Measurements from ENCODE around the gene PDZD11. TPM values are rescaled to one million over a fixed set of nuclear protein-coding genes. Genes with fewer than 3 reads are reported as not detected.
"Not testable (repeated sequence)": the region's sequence is repeated elsewhere in the genome, so short reads cannot be mapped to it uniquely, and the experiment has no call there.

PDZD11 gene, protein sequence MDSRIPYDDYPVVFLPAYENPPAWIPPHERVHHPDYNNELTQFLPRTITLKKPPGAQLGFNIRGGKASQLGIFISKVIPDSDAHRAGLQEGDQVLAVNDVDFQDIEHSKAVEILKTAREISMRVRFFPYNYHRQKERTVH
- 31.7 and 51.1 TPM in 2 replicates for total RNA-seq (2014; rRNA removed; shearing (Covaris generic); ENCODE audit: low replicate concordance)

DNA sequence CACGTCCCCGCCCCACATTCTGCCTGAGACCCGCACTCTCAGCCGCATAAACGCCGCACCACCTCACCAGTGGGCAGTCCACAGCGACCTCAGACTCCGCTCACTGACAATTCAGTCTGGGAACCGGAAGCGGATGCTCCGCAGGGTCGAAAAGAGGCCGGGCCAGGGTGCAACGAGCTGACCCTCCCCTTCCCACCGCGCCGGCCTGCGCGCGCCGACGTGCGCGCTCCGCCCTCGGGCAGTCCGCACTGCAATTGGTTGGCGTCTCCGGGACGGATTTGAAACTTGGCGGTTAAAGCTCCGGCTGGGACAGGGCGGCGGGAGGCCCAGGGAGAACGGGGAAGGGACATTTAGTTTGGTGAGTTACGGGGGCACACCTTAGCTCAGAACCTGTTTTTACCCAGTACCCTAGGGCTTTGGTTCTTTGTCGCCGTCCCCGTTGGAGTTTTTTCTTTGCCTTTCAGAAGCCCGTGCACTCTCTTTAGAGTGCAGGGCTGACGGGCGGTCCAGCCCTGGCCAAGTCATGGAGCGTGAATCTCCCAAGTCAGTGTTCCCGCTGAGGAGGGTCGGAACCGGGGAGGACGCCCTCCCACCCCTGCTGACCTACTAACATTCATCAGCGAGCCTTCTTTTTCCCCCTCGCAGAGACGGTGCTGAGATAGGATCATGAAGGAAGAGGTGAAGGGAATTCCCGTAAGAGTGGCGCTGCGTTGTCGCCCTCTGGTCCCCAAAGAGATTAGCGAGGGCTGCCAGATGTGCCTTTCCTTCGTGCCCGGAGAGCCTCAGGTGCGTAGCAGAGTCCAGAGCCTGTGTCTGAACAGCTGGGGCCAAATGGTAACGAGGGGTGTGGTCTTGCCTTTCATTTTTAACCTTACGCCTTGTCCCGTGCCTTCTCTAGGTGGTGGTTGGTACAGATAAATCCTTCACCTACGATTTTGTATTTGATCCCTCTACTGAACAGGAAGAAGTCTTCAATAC, at the start of gene PDZD11, which contains the start of gene KIF4A:
PDZD11 (minus strand) TSS at position 135 of the 978 bp plus-strand sequence. CDS start 586 bp downstream, outside the sequence.
KIF4A (plus strand) TSS at position 312 of the 978 bp plus-strand sequence; CDS start at position 667, 355 bp downstream.
- in situ Hi-C loops (cut with HindIII; ENCODE audit: low pct_unique_long_range_greater_than_20kb, low sequenced_read_pairs): no loop called here

DNA sequence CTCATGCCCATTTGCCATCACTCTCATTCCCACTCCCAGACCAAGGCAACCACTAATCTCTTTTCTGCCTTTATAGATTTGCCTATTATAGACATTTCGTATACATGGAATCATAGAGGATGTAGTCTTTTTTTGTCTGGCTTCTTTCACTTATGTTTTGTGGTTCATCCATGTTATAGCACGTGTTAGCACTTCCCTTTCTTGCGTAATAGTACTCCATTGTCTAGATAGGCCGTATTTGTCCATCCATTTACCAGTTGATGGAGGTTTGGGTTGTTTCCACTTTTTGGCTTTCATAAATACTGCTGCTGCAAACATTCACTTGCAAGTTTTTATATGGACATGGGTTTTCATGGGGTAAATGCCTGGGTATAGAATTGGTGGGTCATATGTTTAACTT, 48.6 kb upstream of the PDZD11 start:
- DNase-seq (ENCODE audit: low read depth): no peak
- in situ Hi-C loops (cut with HindIII; ENCODE audit: low pct_unique_long_range_greater_than_20kb, low sequenced_read_pairs): no loop called here

More for the DNA sequence above, at the start of gene PDZD11, which contains the start of gene KIF4A:
- peak; percentile 83 for DNase-seq (ENCODE audit: low read depth)

DNA sequence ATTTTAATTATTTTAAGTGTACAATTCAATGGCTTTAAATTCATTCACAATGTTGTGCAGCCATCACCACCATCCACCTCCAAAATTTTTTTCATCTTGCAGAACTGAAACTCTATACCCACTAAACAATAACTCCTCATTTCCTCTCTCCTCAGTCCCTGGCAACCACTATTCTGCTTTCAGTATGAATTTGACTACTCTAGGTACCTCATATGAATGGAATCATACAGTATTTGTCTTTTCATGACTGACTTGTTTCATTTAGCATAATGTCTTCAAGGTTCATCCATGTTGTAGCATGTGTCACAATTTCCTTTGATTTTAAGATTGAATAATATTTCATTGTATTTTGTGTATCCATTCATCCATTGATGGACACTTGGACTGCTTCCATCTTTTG, 47.0 kb upstream of the PDZD11 start:
- in situ Hi-C loops (cut with HindIII; ENCODE audit: low pct_unique_long_range_greater_than_20kb, low sequenced_read_pairs): no loop called here
- no peak for DNase-seq (ENCODE audit: low read depth)

DNA sequence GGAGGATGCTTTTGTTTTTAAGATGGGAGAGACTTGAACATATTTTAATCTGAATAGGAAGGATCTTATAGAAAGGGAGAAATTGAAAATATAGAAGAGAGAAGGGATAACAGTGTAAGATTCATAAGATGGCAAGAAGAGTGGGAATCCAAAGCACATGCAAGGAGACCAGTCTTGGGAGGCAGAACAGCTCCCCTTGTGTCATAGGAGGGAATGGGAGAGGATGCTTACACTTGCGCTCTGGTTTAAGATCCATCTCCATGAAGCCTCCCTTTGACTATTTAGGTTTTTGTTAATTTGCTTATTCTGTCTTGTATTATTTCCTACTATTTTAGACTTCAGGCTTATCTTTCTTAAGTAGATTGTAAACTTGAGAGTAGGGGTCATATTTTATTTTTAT, 42.9 kb upstream of the PDZD11 start:
- in situ Hi-C loops (cut with HindIII; ENCODE audit: low pct_unique_long_range_greater_than_20kb, low sequenced_read_pairs): no loop called here
- DNase-seq (ENCODE audit: low read depth): no peak

DNA sequence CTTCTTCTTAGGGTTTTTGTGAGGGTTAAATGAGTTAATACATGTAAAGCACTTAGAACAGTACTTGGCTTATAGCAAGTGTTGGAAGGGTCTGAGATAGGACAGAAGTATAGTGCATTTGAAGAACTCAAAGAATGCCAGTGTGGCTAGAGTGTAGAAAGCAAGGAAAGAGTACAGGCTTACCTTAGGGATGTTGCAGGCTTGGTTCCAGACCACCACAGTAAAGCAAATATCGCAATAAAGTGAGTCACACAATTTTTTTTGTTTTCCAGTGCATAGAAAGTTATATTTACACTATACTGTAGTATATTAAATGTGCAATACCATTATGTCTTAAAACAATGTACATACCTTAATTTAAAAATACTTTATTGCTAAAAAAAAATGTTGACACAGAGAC, 41.4 kb upstream of the PDZD11 start:
- in situ Hi-C loops (cut with HindIII; ENCODE audit: low pct_unique_long_range_greater_than_20kb, low sequenced_read_pairs): no loop called here
- DNase-seq (ENCODE audit: low read depth): no peak

DNA sequence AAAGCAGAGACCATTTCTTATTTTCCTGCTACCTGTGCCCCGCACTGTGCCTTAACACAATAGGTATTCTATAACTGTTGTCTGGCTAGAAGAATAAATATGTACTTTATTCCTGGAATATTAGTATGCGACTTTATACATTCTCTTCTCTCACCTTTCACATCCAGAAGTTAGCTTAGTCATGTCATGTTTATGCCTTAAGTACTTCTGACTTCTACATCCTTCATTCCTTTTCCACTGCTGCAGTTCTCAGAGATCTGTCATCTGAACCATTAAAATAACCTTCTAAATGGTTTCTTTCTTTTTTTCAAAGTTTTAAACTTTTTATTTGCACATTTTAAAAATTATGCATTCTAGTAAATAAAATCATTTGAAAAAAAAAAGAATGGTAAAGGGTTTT, 34.6 kb upstream of the PDZD11 start:
- in situ Hi-C loops (cut with HindIII; ENCODE audit: low pct_unique_long_range_greater_than_20kb, low sequenced_read_pairs): no loop called here
- DNase-seq (ENCODE audit: low read depth): no peak

DNA sequence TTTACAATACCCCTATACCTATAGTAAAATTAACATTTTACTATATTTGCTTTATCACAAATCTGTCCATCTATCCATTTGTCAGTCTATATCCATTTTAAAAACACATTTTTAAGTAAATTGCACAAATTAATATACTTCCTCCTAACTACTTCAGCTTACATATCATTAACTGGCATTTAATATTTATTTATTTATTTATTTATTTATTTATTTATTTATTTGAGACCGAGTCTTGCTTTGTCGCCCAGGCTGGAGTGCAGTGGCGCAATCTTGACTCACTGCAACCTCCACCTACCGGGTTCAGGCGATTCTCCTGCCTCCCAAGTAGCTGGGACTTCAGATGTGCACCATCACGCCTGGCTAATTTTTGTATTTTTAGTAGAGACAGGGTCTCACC, 33.9 kb upstream of the PDZD11 start:
- in situ Hi-C loops (cut with HindIII; ENCODE audit: low pct_unique_long_range_greater_than_20kb, low sequenced_read_pairs); DNase-seq (ENCODE audit: low read depth): not testable (repeated sequence)

DNA sequence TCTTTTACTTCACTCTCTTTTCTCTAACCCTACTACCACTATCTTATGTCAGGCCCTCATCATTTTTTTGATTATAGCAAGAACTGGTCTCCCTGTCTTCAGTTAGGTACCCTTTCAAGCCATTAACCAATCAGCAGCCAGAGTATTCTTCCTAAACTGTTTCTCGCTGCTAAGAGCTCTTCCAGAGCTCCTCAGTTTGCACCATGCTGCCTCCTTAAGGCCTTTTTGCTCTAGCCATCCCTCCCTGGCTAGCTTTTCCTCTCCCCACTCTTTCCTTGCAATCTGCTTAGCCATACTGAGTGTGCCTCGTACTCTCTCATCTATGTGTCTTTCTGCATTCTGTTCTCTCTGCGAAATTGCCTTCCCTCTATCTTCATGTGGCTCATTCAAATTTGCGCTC, 33.1 kb upstream of the PDZD11 start:
- in situ Hi-C loops (cut with HindIII; ENCODE audit: low pct_unique_long_range_greater_than_20kb, low sequenced_read_pairs): no loop called here

DNA sequence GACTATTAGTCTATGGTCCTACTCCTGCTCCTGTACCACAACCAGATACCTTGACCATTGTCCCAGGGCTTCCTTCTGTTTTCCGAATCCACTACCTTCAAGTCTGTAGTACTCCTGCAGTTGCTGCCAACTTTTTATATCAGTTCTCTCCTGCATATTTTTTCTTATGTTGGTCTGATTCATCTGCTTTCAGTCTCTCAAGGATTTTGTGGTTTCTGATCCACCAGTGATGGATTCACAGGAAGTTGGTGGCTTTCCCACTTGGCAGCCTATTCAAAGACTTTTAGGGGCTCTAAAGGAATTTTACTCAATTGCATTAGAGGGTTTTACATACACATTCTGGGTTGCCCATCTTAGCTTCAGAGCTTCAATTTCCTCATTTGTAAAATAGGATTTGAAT, 23.8 kb upstream of the PDZD11 start:
- in situ Hi-C loops (cut with HindIII; ENCODE audit: low pct_unique_long_range_greater_than_20kb, low sequenced_read_pairs): no loop called here
- no peak for DNase-seq (ENCODE audit: low read depth)

More for the DNA sequence above, 33.1 kb upstream of the PDZD11 start:
- DNase-seq (ENCODE audit: low read depth): no peak

DNA sequence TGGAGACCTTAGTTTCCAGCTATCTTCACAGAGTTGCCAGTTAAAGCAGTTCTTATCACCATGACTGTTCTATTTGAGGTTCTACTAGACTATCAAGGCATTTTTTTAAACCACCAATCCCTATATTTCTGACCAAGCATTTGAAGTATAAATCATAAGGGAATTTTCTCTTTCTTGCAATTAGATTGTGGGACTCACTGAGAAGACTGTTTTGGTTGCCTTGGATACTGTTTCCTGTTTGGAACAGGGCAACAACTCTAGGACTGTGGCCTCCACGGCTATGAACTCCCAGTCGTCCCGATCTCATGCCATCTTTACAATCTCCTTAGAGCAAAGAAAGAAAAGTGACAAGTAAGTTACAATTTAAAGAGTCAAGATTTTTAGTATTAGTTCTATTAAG, 12.0 kb upstream of the PDZD11 start:
- DNase-seq (ENCODE audit: low read depth): no peak
- in situ Hi-C loops (cut with HindIII; ENCODE audit: low pct_unique_long_range_greater_than_20kb, low sequenced_read_pairs): no loop called here

DNA sequence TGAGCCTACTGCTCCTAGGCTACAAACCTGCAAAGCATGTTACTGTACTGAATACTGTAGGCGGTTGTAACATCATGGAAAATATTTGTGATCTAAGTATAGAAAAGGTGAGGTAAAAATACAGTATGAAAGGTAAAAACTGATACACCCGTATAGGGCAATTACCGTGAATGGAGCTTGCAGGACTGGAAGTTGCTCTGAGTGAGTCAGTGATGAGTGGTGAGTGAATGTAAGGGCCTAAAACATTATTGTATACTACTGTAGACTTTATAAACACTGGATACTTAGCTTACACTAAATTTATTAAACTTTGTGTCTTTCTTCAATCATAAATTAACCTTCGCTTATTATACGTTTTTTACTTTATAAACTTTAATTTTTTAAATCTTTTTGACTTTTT, 3.9 kb upstream of the PDZD11 start:
- DNase-seq (ENCODE audit: low read depth): no peak
- in situ Hi-C loops (cut with HindIII; ENCODE audit: low pct_unique_long_range_greater_than_20kb, low sequenced_read_pairs): no loop called here

DNA sequence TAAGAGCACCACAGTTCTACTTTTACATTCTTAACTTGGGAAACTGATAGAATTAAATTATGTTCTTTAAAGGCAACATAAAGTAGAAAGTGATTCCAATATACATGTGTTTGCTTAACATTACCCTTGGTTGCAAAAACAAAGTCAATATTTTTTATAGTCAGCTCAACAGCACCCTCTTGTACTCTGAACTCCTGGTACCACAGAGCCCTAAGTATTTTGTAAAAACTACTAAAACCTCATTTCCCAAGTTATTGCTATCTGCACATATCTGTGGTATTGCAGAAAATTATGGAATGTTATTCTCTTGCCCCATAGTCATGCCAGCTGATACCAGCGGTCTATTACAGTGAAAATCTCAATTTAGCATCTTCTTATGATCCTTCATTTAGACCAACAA, 3.1 kb upstream of the PDZD11 start:
- DNase-seq (ENCODE audit: low read depth): no peak
- in situ Hi-C loops (cut with HindIII; ENCODE audit: low pct_unique_long_range_greater_than_20kb, low sequenced_read_pairs): no loop called here

DNA sequence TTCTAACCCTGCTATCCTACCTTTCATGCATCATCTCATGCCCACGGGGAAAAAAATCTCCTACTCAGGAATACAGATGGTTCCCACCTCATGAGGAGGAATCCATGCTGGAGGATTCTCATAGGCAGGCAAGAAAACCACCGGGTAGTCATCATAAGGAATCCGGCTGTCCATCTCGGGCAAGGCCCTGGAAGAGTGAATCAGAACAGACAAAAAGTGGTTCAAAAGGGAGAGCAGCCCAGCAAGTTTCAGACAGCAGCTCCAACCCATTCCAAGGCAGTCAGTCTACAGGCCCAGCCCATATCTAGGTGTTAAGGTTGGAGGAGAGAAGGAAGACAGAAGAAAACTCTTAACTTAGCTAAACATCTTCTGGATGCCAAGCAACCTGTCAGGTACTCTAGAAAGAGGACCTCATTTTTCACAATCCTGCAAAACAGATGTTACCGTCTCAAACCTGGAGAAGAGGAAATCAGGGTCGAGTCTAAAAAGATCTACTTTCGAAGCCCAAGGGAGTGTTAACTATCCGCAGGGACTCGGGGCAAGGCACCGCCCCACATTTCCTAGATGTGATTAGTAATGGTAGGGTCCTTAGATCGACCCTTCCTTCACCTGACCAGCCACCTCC, 447 bp downstream of the PDZD11 start:
- in situ Hi-C loops (cut with HindIII; ENCODE audit: low pct_unique_long_range_greater_than_20kb, low sequenced_read_pairs): no loop called here
- DNase-seq (ENCODE audit: low read depth): no peak

DNA sequence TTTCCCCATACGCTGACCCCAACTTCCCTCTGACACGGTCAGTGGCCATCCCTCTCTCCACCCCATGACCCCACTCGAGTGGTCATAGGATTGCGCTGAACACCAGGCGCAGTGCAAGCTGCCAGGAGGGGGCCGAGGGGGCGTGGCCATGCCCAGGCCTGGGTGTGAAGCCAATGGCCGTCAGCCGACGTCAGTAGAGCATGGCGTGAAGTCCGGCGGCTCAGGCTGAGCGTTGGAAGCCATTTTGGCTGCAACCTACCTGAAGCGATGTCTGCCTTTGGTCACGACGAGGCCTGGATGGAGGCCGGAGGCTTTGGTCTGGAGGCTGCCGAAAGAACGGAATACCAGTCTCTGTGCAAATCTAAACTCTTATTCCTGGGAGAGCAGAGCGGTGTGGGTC, 7.8 kb downstream of the PDZD11 start, which contains the start of gene RAB41:
RAB41 (plus strand) TSS at position 222 of the 400 bp plus-strand sequence; CDS start at position 268, 46 bp downstream.
- DNase-seq (ENCODE audit: low read depth): no peak
- in situ Hi-C loops (cut with HindIII; ENCODE audit: low pct_unique_long_range_greater_than_20kb, low sequenced_read_pairs): no loop called here

DNA sequence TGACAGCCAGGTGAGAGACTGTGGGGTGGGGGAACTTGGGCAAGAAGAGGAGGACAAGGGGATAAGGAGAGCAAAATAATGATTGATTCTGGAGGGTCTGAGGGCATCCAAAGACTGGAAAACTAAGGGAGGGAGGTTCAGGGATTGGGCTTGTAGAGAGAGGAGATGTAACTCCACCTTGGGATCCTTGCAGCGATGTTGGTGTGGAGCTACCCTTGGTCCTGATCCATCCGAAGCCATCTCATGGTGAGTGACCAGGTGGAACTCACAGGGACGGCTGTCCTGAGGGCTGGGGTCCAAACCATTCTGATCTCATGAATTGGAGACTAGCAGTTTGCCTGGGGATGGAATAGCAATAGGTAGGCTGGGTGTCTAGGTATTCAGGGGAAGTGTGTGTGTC, 9.2 kb downstream of the PDZD11 start:
- no peak for DNase-seq (ENCODE audit: low read depth)
- in situ Hi-C loops (cut with HindIII; ENCODE audit: low pct_unique_long_range_greater_than_20kb, low sequenced_read_pairs): no loop called here

DNA sequence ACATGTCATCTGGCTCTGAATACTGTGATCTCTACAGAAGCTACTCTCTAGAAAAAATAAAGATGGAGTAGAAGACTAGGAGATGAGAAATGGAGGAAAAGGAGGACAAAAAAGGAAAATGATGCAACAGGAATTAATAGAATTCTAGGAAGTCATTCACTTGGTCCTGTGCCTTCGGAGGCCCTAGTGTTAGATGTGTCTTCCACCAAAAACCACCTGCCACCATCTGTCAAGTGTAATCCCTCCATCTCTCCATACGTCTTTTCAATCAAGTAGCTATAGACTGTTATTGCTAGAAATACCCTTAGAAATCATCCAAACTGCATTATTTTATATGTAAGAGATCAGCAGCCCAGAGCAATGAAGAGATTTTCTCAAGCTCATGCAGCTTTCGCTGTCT, 10.6 kb downstream of the PDZD11 start:
- no peak for DNase-seq (ENCODE audit: low read depth)
- in situ Hi-C loops (cut with HindIII; ENCODE audit: low pct_unique_long_range_greater_than_20kb, low sequenced_read_pairs): no loop called here

DNA sequence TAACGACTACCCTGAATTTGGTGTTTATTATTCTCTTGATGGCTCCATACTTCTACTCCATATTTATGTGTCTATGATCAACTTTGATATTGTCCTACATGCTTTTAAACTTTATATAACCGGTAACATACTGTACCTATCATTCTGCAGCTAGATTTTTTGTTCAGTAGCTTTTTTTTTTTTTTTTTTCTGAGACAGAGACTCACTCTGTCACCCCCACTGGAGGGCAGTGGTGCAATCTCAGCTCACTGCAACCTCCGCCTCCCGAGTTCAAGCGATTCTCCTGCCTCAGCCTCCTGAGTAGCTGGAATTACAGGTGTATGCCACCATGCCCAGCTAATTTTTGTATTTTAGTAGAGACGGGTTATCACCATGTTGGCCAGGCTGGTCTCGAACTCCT, 15.7 kb downstream of the PDZD11 start:
- in situ Hi-C loops (cut with HindIII; ENCODE audit: low pct_unique_long_range_greater_than_20kb, low sequenced_read_pairs): not testable (repeated sequence)

DNA sequence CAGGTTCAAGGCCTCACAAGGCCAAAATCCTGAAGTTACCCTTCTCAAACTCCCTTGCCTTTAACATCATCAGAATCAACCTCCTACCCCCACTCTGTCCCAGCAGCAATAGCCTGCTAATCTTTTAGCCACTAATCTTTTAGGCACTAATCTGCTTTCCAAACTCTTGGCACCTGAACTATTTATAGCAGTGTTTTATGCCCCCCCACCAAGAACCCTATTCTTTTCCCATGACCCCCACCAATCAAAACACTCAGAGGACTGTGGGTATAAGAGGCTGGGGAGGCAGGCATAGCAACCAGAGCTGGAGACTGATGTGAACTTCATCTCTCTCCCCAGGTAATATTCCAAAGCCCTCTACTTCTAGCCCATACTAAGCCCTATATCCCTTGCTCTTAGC, 21.7 kb downstream of the PDZD11 start, which contains the start of gene ARR3:
ARR3 (plus strand) TSS at position 301 of the 400 bp plus-strand sequence. CDS start 1,052 bp downstream, outside the sequence.
- in situ Hi-C loops (cut with HindIII; ENCODE audit: low pct_unique_long_range_greater_than_20kb, low sequenced_read_pairs): no loop called here
- DNase-seq (ENCODE audit: low read depth): no peak

More for the DNA sequence above, 15.7 kb downstream of the PDZD11 start:
- DNase-seq (ENCODE audit: low read depth): not testable (repeated sequence)

DNA sequence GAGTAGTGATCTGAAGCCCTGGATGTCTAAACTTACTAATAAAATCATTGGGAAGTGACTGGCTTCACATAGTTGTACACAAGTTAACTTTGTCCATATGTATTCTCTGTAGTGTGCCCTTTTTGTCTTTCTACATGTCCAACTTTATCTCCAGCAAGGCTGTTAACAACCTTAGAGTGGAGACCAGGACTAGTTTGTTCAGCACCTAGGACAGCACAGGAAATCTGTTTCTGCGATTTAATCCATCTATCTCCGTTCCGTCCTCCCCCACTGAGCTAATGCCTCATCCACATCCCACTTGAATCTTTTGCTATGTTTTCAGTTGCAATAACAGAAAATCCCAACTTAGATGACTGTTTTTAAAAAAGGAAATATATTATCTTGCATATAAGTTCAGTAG, 24.9 kb downstream of the PDZD11 start:
- in situ Hi-C loops (cut with HindIII; ENCODE audit: low pct_unique_long_range_greater_than_20kb, low sequenced_read_pairs): no loop called here
- no peak for DNase-seq (ENCODE audit: low read depth)
